Fibroblast of lung (primary cell): Measurements from ENCODE around the gene DNAH10. TPM values are rescaled to one million over a fixed set of nuclear protein-coding genes. Genes with fewer than 3 reads are reported as not detected.

Source experiments
- DNase-seq, 2 donors: peaks; one replicate each; pipeline versions ENCODE4 v3.0.0 to v3.0.0-alpha.2; 2010; ENCODE audit warnings: low read depth in 2 of 2
- H2AFZ ChIP-seq: 2 replicates; pipeline ENCODE4 v1.5.1; 2012; ENCODE audit warnings: low read length, control low read depth, inconsistent platforms
- H3K27ac ChIP-seq: 2 replicates; pipeline ENCODE4 v1.5.1; 2011; ENCODE audit warnings: low read length, control low read depth; ENCODE audit not compliant: insufficient read depth
- H3K27me3 ChIP-seq: 2 replicates; pipeline ENCODE4 v1.5.1; 2011; ENCODE audit warnings: mild to moderate bottlenecking, low read length; ENCODE audit not compliant: control insufficient read depth, insufficient read depth
- H3K36me3 ChIP-seq: 2 replicates; pipeline ENCODE4 v1.5.1; 2011; ENCODE audit warnings: low read length; ENCODE audit not compliant: control insufficient read depth, insufficient read depth
- H3K4me1 ChIP-seq: 2 replicates; pipeline ENCODE4 v1.5.1; 2011; ENCODE audit warnings: low read length; ENCODE audit not compliant: control insufficient read depth, insufficient read depth; ENCODE audit errors: extremely low read depth
- H3K4me2 ChIP-seq: 2 replicates; pipeline ENCODE4 v1.5.1; 2011; ENCODE audit warnings: low read length, control low read depth; ENCODE audit not compliant: insufficient read depth; ENCODE audit errors: extremely low read depth
- H3K4me3 ChIP-seq, 4 experiments: fragments of 200-600 bp in 1 of 4; sonication (generic) in 1 of 4; replicated peaks in 1 of 4; 2 replicates each; pipeline ENCODE4 v1.5.1; 2011 to 2016; ENCODE audit warnings: low read length in 4 of 4, low read depth in 3 of 4, mild to moderate bottlenecking in 3 of 4, control low read depth in 2 of 4, inconsistent platforms in 1 of 4, mixed read lengths in 1 of 4; ENCODE audit not compliant: insufficient read depth in 1 of 4; ENCODE audit errors: control extremely low read depth in 1 of 4
- H3K79me2 ChIP-seq: 2 replicates; pipeline ENCODE4 v1.5.1; 2012; ENCODE audit warnings: mild to moderate bottlenecking, low read length, inconsistent platforms; ENCODE audit not compliant: control insufficient read depth, insufficient read depth
- H3K9ac ChIP-seq: 2 replicates; pipeline ENCODE4 v1.5.1; 2011; ENCODE audit warnings: mild to moderate bottlenecking, low read length, control low read depth; ENCODE audit not compliant: insufficient read depth
- H3K9me3 ChIP-seq: 2 replicates; pipeline ENCODE4 v1.5.1; 2012; ENCODE audit warnings: low read depth, low read length; ENCODE audit not compliant: control insufficient read depth, insufficient read depth
- H4K20me1 ChIP-seq: 2 replicates; pipeline ENCODE4 v1.5.1; 2011; ENCODE audit warnings: low read length; ENCODE audit not compliant: control insufficient read depth, insufficient read depth; ENCODE audit errors: extremely low read depth
- EZH2 ChIP-seq: IDR thresholded peaks from 2 replicates; pipeline ENCODE4 v1.5.1; 2012; ENCODE audit warnings: low read length, control low read depth, mild to moderate bottlenecking; ENCODE audit errors: missing control alignments
- polyA plus RNA-seq, 2 donors: library from polyadenylated mRNA; depleted of rRNA in 1 of 2; stranded (reverse) in 1 of 2; unstranded in 1 of 2; fragments of >200 nt; gene quantifications; 2 replicates each; pipeline ENCODE4 v1.2.1, GENCODE V29; 2011 to 2012; ENCODE audit warnings: missing spikeins in 1 of 2
- total RNA-seq: library from RNA; depleted of rRNA; stranded (reverse); fragments of >200 nt; gene quantifications from 2 replicates; pipeline ENCODE4 v1.2.1, GENCODE V29; 2014
- TF ChIP-seq, protein P1 (sequence below), 2 donors: IDR thresholded peaks in 1 of 2; conservative IDR thresholded peaks in 1 of 2; 1 replicate in 1 of 2; 2 replicates in 1 of 2; pipeline ENCODE4 v1.5.1; 2011 to 2012; ENCODE audit warnings: low read length in 2 of 2, control low read depth in 1 of 2, inconsistent platforms in 1 of 2, low read depth in 1 of 2, mild to moderate bottlenecking in 1 of 2

The DNAH10 gene
- total and polyA plus RNA-seq, 2 donors (not counting 1 experiment from before 2014, with no cell fraction given) = 0.06 to 0.33 TPM

DNA sequence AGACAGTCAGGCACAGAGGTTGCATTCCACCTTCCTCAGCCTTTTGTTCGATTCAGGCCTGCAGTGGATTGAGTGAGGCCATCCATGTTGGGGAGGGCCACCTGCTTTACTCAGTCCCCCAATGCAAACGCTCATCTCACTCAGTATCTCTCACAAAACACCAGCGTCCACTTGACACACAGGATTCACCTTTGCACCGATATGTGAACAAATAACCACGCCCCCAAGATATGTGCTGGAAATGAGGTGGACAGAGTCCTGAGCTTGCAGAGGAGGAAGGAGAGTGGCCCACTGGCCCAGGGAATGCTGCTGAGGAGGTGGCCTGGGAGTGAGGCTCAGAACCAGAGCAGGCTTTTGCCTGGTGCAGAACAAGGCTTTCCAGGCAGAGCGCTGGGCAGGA is 60.7 kb downstream of the DNAH10 start:
- Histone ChIP-seq H3K4me2 (no peak overlapping the region), H3K36me3 (no peaks in the 10 kb centered on the region), H3K9me3 (no peaks in the 10 kb centered on the region), H3K79me2 (no peaks in the 10 kb centered on the region), H3K4me1 (no peaks in the 10 kb centered on the region), H3K27me3 (no peaks in the 10 kb centered on the region), H3K9ac (no peak overlapping the region), H3K27ac (no peak overlapping the region), H2AFZ (no peak overlapping the region), H4K20me1 (no peaks in the 10 kb centered on the region), H3K4me3 (no peak overlapping the region)
- TF ChIP-seq, protein P1, sequence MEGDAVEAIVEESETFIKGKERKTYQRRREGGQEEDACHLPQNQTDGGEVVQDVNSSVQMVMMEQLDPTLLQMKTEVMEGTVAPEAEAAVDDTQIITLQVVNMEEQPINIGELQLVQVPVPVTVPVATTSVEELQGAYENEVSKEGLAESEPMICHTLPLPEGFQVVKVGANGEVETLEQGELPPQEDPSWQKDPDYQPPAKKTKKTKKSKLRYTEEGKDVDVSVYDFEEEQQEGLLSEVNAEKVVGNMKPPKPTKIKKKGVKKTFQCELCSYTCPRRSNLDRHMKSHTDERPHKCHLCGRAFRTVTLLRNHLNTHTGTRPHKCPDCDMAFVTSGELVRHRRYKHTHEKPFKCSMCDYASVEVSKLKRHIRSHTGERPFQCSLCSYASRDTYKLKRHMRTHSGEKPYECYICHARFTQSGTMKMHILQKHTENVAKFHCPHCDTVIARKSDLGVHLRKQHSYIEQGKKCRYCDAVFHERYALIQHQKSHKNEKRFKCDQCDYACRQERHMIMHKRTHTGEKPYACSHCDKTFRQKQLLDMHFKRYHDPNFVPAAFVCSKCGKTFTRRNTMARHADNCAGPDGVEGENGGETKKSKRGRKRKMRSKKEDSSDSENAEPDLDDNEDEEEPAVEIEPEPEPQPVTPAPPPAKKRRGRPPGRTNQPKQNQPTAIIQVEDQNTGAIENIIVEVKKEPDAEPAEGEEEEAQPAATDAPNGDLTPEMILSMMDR (conservative IDR thresholded peaks at IDR 0.05 in 1 of 2, IDR thresholded peaks at IDR 0.05 in 1 of 2; ENCODE audit: low read depth in 1 of 2, low read length in 2 of 2) = no peak
- no peak for TF ChIP-seq EZH2
- no peak for DNase-seq

DNA sequence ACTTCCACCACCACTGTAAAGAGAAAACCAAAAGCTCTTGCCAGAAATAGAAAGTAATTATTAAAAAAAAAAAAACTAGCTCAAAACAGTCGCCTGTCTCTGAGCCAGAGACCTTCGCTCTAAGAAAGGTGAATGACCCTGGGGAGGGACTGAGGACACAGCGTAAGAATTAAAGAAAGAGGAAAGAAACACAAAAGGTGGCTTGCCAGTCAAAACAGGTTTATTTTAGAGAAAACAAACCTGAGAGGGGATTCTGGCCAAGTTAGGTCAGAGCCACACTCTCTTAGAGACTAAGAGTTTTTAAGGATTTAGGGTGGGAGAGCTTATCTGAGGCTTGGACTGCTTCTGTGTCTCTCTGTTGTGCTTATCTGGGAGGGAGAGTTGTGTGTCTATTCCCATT is 66.0 kb downstream of the DNAH10 start:
- H3K4me3 ChIP-seq = no peak overlapping the region
- H3K79me2 ChIP-seq = no peaks in the 10 kb centered on the region
- H3K9me3 ChIP-seq = no peaks in the 10 kb centered on the region
- H2AFZ ChIP-seq = no peak overlapping the region
- TF ChIP-seq EZH2 = no peak
- TF ChIP-seq, protein P1 (conservative IDR thresholded peaks at IDR 0.05 in 1 of 2, IDR thresholded peaks at IDR 0.05 in 1 of 2; ENCODE audit: low read depth in 1 of 2, low read length in 2 of 2) = no peak
- H3K4me1 ChIP-seq = no peaks in the 10 kb centered on the region
- no peak overlapping the region for H3K9ac ChIP-seq
- H4K20me1 ChIP-seq = no peaks in the 10 kb centered on the region
- H3K27ac ChIP-seq = no peak overlapping the region
- no peaks in the 10 kb centered on the region for H3K27me3 ChIP-seq
- DNase-seq = no peak
- H3K4me2 ChIP-seq = no peak overlapping the region
- H3K36me3 ChIP-seq = no peaks in the 10 kb centered on the region

DNA sequence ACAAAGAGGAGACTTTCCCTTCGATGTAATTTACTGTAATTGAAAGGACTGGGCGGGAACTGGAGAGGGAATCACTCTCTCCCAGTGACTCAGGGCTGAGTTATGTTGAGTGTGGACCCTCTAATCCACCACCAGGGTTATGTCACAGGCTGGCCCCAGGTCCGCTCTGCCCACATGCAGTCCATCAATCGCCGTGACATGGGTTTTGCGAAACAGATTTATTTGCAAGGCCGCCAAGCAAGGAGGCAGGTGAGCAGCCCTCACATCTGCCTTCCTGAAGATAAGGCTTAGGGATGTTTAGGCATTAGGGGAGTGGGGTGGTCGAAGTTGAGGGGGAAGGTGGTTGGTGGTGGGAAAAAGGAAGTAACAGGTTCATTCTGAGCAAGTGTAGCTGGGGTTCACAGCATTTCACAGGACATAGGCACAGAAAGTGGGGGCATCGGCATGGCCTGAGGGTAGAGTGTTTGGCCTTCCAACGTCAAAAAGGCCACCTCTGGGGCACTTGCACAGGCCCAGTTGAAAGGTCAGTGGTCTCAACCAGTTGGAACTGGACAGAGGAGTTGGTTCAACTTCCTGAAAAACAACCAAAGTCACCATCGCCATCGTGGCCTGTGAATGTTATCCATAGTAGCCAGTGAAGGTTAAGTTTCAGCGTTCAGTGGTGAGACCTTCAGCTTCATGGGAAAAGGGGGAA is 66.9 kb downstream of the DNAH10 start:
- H3K4me1 ChIP-seq = no peaks in the 10 kb centered on the region
- no peak overlapping the region for H3K4me3 ChIP-seq
- no peaks in the 10 kb centered on the region for H4K20me1 ChIP-seq
- no peaks in the 10 kb centered on the region for H3K79me2 ChIP-seq
- H3K27ac ChIP-seq = no peak overlapping the region
- no peak overlapping the region for H2AFZ ChIP-seq
- no peaks in the 10 kb centered on the region for H3K9me3 ChIP-seq
- no peaks in the 10 kb centered on the region for H3K27me3 ChIP-seq
- no peak overlapping the region for H3K9ac ChIP-seq
- no peak for TF ChIP-seq EZH2
- TF ChIP-seq, protein P1 (conservative IDR thresholded peaks at IDR 0.05 in 1 of 2, IDR thresholded peaks at IDR 0.05 in 1 of 2; ENCODE audit: low read depth in 1 of 2, low read length in 2 of 2) = no peak
- DNase-seq = no peak
- H3K4me2 ChIP-seq = no peak overlapping the region
- no peaks in the 10 kb centered on the region for H3K36me3 ChIP-seq
